ENCODE results near the gene PTN.
"Not testable (repeated sequence)": the region's sequence is repeated elsewhere in the genome, so short reads cannot be mapped to it uniquely, and the experiment has no call there.

PTN gene

DNA sequence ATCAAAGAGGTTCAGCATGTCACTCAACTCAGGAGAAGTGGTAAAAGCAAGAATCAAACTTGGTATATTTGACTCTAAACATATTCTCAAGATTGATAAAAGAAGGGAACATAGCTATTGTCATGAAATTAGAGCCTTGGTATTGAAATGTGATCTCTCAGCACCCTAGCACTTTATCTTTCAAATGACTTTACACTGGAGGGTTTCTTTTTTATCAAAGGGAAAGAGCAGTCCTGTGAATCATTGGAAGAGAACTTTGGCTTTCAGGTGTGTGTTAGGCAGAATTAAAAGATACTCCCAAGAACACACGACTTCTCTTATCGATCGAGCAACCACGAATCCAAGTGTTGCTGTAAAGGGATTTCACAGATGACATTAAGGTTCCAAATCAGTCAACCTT lies 54.4 kb downstream of the PTN start:
- DNase-seq (ENCODE audit: insufficient read length) = no peak
- TF ChIP-seq POLR2AphosphoS5 (IDR thresholded peaks at IDR 0.05; ENCODE audit: low read depth, low read length) = no peak
- no peak for FAIRE-seq

DNA sequence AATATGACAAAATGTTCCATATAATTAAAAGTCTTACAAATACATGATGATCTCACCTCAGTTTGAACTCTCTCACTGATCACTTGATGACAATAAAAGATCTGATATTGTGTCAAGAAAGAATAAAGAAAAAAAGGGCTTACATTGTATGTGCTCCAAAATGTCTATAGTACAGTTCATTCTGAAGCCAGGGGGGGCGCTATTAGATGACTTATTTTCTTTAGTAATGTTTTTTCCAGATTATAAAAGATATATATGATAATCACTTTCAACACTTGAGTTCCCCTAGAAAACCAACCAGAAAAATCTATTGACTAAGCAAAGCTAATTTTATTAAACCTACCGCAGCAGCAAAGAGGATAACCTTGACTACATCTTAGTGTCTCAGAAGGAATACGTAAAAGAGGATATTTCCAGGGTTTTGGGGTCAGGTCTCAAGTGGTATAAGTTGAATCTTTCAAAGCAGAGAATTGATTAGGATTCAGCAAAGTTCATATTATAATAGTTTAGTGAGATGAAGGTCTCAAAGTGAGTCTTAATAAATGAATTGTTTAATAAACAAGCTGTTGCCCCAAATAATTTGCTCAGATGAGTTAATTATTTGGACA lies 55.8 kb downstream of the PTN start:
- no peak for TF ChIP-seq TAF1 (IDR thresholded peaks at IDR 0.05; ENCODE audit: borderline replicate concordance, low read depth, low read length)
- no peak for TF ChIP-seq POLR2A (IDR thresholded peaks at IDR 0.05; ENCODE audit: low read depth, low read length)
- no peak for TF ChIP-seq POLR2AphosphoS5 (IDR thresholded peaks at IDR 0.05; ENCODE audit: low read depth, low read length)
- no peak for DNase-seq (ENCODE audit: insufficient read length)
- FAIRE-seq = no peak

DNA sequence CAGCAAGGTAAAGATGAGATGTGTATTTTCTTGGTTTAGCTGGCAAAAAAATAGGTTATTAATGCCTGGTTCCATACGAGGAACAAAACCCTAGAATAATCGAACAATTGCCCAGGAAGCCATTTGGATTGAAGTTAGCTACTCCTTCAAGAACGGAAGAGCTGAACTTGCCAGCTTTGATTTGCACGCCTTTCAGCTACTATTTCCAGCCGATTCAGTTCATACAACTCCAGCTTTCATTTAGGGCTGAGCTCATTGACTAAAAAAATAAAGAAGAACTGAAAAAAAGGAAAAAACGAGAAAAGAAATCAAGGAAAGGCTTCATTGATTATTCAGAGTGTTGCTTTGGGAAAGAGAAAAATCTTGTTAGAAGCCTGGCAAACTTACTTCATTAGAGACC lies 60.4 kb downstream of the PTN start:
- DNase-seq (ENCODE audit: insufficient read length) = no peak
- no peak for FAIRE-seq
- TF ChIP-seq TAF1 (IDR thresholded peaks at IDR 0.05; ENCODE audit: borderline replicate concordance, low read depth, low read length) (no peak), POLR2A (IDR thresholded peaks at IDR 0.05; ENCODE audit: low read depth, low read length) (no peak), POLR2AphosphoS5 (IDR thresholded peaks at IDR 0.05; ENCODE audit: low read depth, low read length) (no peak)

DNA sequence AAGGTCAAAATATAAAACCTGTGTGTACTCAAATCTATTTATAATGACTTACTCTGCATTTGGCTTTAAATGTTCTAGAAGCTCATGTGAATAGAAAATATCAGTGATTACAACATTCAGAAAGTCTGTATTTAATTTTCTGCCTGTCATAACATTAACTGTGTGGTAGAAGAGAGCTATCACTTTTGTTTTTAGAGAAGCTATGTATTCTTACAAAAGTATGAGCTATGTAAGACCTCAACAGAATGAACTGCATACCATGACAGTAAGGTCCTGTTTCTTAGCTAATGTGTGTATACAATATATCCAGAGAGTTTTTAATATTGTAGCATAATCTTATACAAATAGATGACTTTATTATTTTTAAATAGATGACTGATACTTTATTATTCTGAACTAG lies 61.5 kb downstream of the PTN start:
- no peak for TF ChIP-seq POLR2A (IDR thresholded peaks at IDR 0.05; ENCODE audit: low read depth, low read length)
- TF ChIP-seq POLR2AphosphoS5 (IDR thresholded peaks at IDR 0.05; ENCODE audit: low read depth, low read length) = no peak
- no peak for TF ChIP-seq TAF1 (IDR thresholded peaks at IDR 0.05; ENCODE audit: borderline replicate concordance, low read depth, low read length)
- no peak for FAIRE-seq
- no peak for DNase-seq (ENCODE audit: insufficient read length)

DNA sequence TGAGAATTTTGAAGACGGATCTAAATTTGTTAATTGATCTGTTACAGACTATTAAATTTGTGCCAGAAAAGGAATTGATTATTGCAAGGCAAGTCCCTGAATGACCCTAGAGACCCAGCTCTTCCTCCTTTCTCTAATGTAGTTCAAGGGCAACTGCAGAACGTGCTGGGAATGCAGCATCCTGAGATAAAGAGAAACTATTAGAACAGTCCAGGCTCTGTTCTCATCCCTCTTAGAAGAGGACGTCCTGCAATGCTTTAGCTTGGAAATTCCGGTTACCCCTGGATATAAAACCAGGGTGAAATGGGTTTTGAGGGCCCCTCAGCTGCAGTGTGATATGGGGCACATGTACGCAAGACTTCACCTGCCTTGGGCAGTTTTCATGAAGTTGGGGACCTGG lies 67.3 kb downstream of the PTN start:
- FAIRE-seq = no peak
- no peak for TF ChIP-seq POLR2A (IDR thresholded peaks at IDR 0.05; ENCODE audit: low read depth, low read length)
- TF ChIP-seq POLR2AphosphoS5 (IDR thresholded peaks at IDR 0.05; ENCODE audit: low read depth, low read length) = no peak
- TF ChIP-seq TAF1 (IDR thresholded peaks at IDR 0.05; ENCODE audit: borderline replicate concordance, low read depth, low read length) = no peak
- no peak for DNase-seq (ENCODE audit: insufficient read length)

DNA sequence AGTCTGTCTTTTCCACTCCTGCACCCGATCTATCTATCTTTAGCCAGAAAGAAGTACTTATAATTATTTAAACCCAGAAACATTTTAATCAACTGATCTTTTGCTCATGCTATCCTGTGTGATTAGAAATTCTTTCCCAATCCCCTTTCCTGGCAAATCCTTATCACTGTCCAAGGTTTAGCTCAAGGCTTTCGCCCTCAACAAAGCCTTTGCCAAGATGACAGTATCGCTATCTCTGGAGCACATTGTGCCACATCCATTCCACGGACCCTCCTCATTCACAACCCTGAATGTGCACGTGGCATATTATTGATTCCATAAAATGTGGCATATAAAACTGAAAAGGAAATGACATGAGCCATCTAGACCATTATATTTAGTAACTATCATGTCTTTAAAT lies 71.3 kb downstream of the PTN start:
- FAIRE-seq (no peak), DNase-seq (ENCODE audit: insufficient read length) (no peak)
- TF ChIP-seq TAF1 (IDR thresholded peaks at IDR 0.05; ENCODE audit: borderline replicate concordance, low read depth, low read length) (no peak), POLR2AphosphoS5 (IDR thresholded peaks at IDR 0.05; ENCODE audit: low read depth, low read length) (no peak)

DNA sequence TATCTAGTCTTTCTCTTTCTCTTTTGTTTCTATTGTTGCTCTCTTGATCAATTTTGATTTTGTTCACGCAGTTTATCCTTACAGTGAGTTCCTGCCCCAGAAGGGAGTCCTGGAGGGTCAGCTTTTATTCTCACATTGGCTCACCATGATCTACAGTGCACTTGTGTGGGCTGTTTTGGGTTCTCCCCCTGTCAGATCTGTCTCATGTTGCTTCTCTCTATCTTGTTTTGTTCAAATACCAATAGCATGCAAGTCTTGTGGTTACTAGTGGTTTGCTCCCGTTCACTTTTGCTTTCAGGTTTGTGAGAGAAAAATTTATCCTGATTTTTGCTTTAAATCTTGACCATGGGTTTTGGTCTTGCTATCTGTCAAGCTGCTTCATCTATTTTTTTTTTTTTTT lies 74.3 kb downstream of the PTN start:
- no peak for FAIRE-seq
- TF ChIP-seq POLR2AphosphoS5 (IDR thresholded peaks at IDR 0.05; ENCODE audit: low read depth, low read length) = no peak
- no peak for TF ChIP-seq TAF1 (IDR thresholded peaks at IDR 0.05; ENCODE audit: borderline replicate concordance, low read depth, low read length)
- TF ChIP-seq POLR2A (IDR thresholded peaks at IDR 0.05; ENCODE audit: low read depth, low read length) = no peak
- DNase-seq (ENCODE audit: insufficient read length) = no peak

DNA sequence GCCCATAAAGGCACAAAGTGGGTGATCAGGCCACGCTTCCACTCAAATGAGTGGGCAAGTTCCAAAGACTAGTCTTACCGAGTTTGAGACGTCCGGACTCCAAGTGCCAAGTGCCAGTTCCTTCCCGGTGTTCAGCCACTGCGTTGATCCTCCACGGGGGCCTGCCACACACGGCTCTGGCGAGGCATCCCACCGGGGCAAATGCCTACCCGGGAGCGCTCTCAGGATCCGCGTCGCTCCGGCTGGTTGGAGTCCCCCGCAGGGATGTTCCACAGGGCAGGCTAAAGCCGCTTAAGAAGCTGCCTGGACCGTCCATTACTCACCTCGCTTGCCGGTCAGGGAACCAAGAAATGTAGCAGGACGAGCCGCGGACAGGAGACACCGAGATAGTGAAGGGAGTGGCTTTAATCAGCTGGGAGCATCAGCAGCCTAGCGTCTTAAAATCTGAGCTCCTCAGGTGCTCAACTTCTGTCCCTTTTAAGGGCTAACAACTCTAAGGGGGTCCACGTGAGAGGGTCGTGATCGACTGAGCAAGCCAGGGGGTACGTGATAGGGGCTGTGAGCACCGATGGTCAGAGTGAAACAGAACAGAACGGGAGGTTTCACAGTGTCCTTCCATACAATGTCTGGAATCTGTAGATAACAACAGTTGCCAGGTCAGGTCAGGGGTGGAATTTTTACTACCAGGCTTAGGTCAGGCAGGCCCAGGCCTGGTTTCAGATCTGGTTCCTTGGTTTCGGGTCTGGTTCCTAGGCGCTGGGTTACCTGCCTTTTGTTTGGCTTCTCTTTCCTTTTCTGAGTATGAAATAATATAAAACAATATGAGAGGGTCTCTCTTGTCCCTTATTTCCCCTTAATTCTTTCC lies 75.3 kb downstream of the PTN start:
- not testable (repeated sequence) for FAIRE-seq; DNase-seq (ENCODE audit: insufficient read length)

DNA sequence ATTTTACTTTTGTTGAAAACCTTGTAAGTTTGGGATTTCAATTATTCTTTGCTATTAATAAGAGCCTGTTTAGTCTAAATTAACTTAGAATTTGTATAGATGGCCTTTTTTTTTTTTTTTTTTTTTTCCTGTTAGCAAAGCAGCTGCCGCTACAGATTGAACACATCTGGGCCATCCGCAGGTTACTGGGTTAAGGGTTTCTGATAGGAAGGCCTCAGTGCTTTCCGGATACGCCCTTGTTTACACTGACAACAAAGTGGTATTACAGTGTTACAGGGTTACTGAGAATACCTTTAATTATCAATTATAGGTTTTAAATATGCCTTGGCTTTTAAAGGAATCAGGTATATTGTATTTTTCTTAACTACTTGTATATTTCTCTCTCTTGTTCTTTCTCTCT lies 76.8 kb downstream of the PTN start:
- no peak for TF ChIP-seq TAF1 (IDR thresholded peaks at IDR 0.05; ENCODE audit: borderline replicate concordance, low read depth, low read length)
- no peak for TF ChIP-seq POLR2AphosphoS5 (IDR thresholded peaks at IDR 0.05; ENCODE audit: low read depth, low read length)
- TF ChIP-seq POLR2A (IDR thresholded peaks at IDR 0.05; ENCODE audit: low read depth, low read length) = no peak
- FAIRE-seq = no peak
- no peak for DNase-seq (ENCODE audit: insufficient read length)

DNA sequence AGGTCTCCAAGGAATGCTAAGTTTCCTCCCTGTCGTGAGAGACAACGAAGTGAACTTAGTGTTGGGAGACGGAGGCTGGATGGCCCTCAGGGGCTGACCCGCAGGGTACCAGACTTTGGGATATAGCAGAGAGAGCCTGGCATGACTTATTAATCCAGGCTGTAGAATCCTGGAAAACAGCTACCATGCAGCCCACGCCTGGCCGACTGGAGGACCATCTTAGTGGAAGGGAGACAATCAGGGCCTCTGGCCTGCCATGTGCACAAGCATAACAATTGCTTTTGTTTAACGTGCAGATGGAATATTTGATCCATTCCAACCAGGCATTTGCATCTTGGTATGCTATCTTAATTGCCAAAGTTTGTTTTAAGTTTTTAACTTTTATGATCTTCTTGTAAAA lies 78.1 kb downstream of the PTN start:
- not testable (repeated sequence) for DNase-seq (ENCODE audit: insufficient read length); FAIRE-seq

DNA sequence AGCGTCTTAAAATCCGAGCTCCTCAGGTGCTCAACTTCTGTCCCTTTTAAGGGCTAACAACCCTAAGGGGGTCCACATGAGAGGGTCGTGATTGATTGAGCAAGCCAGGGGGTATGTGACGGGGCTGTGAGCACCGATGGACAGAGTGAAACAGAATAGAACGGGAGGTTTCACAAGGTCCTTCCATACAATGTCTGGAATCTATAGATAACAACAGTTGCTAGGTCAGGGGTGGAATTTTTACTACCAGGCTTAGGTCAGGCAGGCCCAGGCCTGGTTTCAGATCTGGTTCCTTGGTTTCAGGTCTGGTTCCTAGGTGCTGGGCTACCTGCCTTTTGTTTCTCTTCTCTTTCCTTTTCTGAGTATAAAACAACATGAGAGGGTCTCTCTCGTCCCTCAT lies 80.9 kb downstream of the PTN start:
- FAIRE-seq = no peak
- no peak for TF ChIP-seq TAF1 (IDR thresholded peaks at IDR 0.05; ENCODE audit: borderline replicate concordance, low read depth, low read length)
- no peak for TF ChIP-seq POLR2A (IDR thresholded peaks at IDR 0.05; ENCODE audit: low read depth, low read length)
- TF ChIP-seq POLR2AphosphoS5 (IDR thresholded peaks at IDR 0.05; ENCODE audit: low read depth, low read length) = no peak
- DNase-seq (ENCODE audit: insufficient read length) = no peak

DNA sequence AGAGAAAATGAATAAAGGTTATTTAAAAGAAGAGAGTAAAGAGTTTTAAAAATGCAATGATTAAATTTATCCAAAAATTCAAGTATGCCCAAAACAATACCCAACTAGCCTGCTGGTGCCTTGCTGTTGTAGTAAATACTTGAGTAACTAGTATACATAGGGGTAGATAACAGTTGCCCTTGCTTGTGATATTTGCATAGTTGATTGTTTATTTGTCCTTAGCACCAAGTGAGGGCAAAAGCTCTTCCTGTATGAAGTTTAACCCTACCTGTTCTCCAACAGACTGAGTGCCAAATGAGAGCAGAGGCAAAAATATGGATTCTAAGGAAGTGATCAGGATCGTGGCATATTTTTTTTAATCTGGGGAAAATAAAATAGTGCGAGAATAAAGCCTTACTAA lies 85.0 kb downstream of the PTN start:
- DNase-seq (ENCODE audit: insufficient read length) (no peak), FAIRE-seq (no peak)
- TF ChIP-seq TAF1 (IDR thresholded peaks at IDR 0.05; ENCODE audit: borderline replicate concordance, low read depth, low read length) (no peak), POLR2A (IDR thresholded peaks at IDR 0.05; ENCODE audit: low read depth, low read length) (no peak), POLR2AphosphoS5 (IDR thresholded peaks at IDR 0.05; ENCODE audit: low read depth, low read length) (no peak)

DNA sequence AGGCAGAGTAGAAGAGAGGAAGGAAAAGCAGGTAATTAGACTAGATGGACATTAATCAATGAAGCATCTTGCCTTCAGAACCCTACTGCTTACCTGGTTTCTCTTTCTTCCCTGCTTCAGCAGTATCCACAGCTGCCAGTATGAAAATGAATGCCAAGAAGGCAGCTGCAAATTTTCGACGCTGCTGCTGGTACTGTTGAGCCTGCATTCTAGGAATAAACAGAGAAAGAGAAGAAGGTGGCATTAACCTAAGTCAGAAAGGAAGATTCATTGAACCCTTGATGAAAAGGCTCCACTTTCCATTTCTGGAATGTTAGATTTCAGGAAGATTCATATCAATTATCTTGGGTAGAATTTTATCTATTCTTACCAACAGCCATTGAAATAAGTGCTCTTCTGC lies 88.8 kb downstream of the PTN start:
- FAIRE-seq = no peak
- DNase-seq (ENCODE audit: insufficient read length) = no peak
- TF ChIP-seq POLR2AphosphoS5 (IDR thresholded peaks at IDR 0.05; ENCODE audit: low read depth, low read length) (no peak), POLR2A (IDR thresholded peaks at IDR 0.05; ENCODE audit: low read depth, low read length) (no peak), TAF1 (IDR thresholded peaks at IDR 0.05; ENCODE audit: borderline replicate concordance, low read depth, low read length) (no peak)

Measured in GM12892 (cell line).